GM06990 (cell line): ENCODE data around the gene UBE2G1.

Experiments used
- DNase-seq: peaks from one replicate; pipeline ENCODE4 v3.0.0-alpha.2; 2011; ENCODE audit not compliant: insufficient read length; ENCODE audit errors: extremely low read depth
- H3K27me3 ChIP-seq: replicated peaks from 2 replicates; pipeline ENCODE4 v1.6.0; 2011; ENCODE audit warnings: low read length; ENCODE audit not compliant: control insufficient read depth, insufficient read depth
- H3K36me3 ChIP-seq: 2 replicates; pipeline ENCODE4 v1.5.1; 2011; ENCODE audit warnings: low read length; ENCODE audit not compliant: control insufficient read depth, insufficient read depth
- H3K4me3 ChIP-seq: replicated peaks from 2 replicates; pipeline ENCODE4 v1.5.1; 2011; ENCODE audit warnings: low read depth, mild to moderate bottlenecking, control low read depth, low read length
- CTCF ChIP-seq: IDR thresholded peaks from 2 replicates; pipeline ENCODE4 v1.5.1; 2011; ENCODE audit warnings: low read length, control low read depth, mild to moderate bottlenecking, inconsistent platforms; ENCODE audit not compliant: insufficient read depth, poor library complexity, severe bottlenecking

The UBE2G1 gene

GRCh38 chr17:4318596-4318995, 47.9 kb downstream of the UBE2G1 start:
- no peak for DNase-seq
- Histone ChIP-seq H3K36me3 (no peaks in the 10 kb centered on the region; the same call in none of the 2 replicates), H3K4me3 (no peak overlapping the region), H3K27me3 (no peaks in the 10 kb centered on the region)
- no peak for TF ChIP-seq CTCF

GRCh38 chr17:4318186-4318585, 48.3 kb downstream of the UBE2G1 start:
- no peak for DNase-seq
- TF ChIP-seq CTCF = no peak
- Histone ChIP-seq H3K4me3 (no peak overlapping the region), H3K36me3 (no peaks in the 10 kb centered on the region; the same call in none of the 2 replicates), H3K27me3 (no peaks in the 10 kb centered on the region)

- H3K4me3 ChIP-seq = no peak overlapping the region
- TF ChIP-seq CTCF = no peak
These were observed 48.9 kb downstream of the UBE2G1 start for GRCh38 chr17:4317610-4318009.

GRCh38 chr17:4316648-4317047, 49.8 kb downstream of the UBE2G1 start:
- H3K4me3 ChIP-seq = no peak overlapping the region
- DNase-seq = no peak
- no peaks in the 10 kb centered on the region for H3K27me3 ChIP-seq
- no peaks in the 10 kb centered on the region; the same call in 1 of the 2 replicates for H3K36me3 ChIP-seq
- TF ChIP-seq CTCF = no peak

More at GRCh38 chr17:4317610-4318009, 48.9 kb downstream of the UBE2G1 start:
- Histone ChIP-seq H3K36me3 (no peaks in the 10 kb centered on the region; the same call in 1 of the 2 replicates), H3K27me3 (no peaks in the 10 kb centered on the region)
- DNase-seq = no peak

- DNase-seq = no peak
- H3K4me3 ChIP-seq = no peak overlapping the region
- no peak for TF ChIP-seq CTCF
- H3K27me3 ChIP-seq = no peaks in the 10 kb centered on the region
- no peaks in the 10 kb centered on the region; the same call in 1 of the 2 replicates for H3K36me3 ChIP-seq
These were observed 51.9 kb downstream of the UBE2G1 start for GRCh38 chr17:4314618-4315017.

GRCh38 chr17:4314179-4314578, 52.3 kb downstream of the UBE2G1 start:
- Histone ChIP-seq H3K27me3 (no peaks in the 10 kb centered on the region), H3K4me3 (peak overlapping the region; percentile 6; the same call in 1 of the 2 replicates), H3K36me3 (no peaks in the 10 kb centered on the region; the same call in 1 of the 2 replicates)
- no peak for DNase-seq
- no peak for TF ChIP-seq CTCF
